ENCODE data around the gene CACNA1D. TPM values are rescaled to one million over a fixed set of nuclear protein-coding genes. Genes with fewer than 3 reads are reported as not detected.
A peak's percentile ranks its signal among the peaks of the same experiment; 100 is the strongest.

CACNA1D gene
- total and polyA plus RNA-seq, 5 donors from 2014 or later: 0.03 to 0.44 TPM; not detected in 3

DNA sequence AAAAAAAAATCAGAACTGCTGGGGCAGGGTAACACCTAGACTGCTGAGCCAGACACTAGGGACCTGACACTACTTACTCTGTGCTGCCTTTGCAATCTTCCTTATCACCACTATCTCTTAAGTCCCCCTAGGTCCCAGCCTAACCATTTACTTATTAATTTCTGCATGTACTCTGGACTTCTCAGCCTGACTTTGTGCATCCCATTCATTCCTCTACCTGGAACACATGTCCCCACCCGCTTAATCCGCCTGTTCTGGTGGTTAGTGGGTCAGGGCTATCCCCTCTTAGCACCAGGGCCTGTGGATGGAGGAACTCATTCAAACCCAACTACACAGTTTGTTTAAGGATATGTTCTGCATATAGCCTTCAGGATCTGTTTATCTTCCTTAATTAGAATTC is 5.0 kb upstream of the CACNA1D start:
- Histone ChIP-seq H3K4me3 (ENCODE audit: low read depth, low read length) (no peak overlapping the region), H3K9me3 (ENCODE audit: control insufficient read depth in 2 of 2, low read length in 2 of 2) (no peaks in the 10 kb centered on the region), H3K4me1 (ENCODE audit: control insufficient read depth, insufficient read depth, low read length, poor library complexity, severe bottlenecking) (peaks cover 3% of the 10 kb centered on the region), H3K27me3 (ENCODE audit: control insufficient read depth, insufficient read depth, low read length) (peaks cover 10% of the 10 kb centered on the region), H3K27ac (ENCODE audit: insufficient read depth, low read length, poor library complexity, severe bottlenecking) (no peak overlapping the region), H3K36me3 (ENCODE audit: control insufficient read depth, insufficient read depth, low read length) (no peaks in the 10 kb centered on the region)
- Mint-ChIP-seq H3K27ac (peak overlapping the region in 1 of 3 donors; percentile 44), H3K9me3 (no peaks in the 10 kb centered on the region), H3K36me3 (no peaks in the 10 kb centered on the region), H3K27me3 (peaks cover 63% of the 10 kb centered on the region), H3K4me1 (peaks cover 0 to 10% (median 2%) of the 10 kb centered on the region in 4 donors), H3K4me3 (peak overlapping the region in 1 of 4 donors; percentile 1)
- ATAC-seq (ENCODE audit: low read depth in 2 of 2) (no peak), DNase-seq (no peak)

GRCh38 chr3:53489787-53490458 is 4.5 kb upstream of the CACNA1D start:
- no peak for DNase-seq
- Mint-ChIP-seq H3K27me3 (peaks cover 58% of the 10 kb centered on the region), H3K27ac (peak overlapping the region in 1 of 3 donors; percentile 44)

GRCh38 chr3:53490459-53490968 is 3.9 kb upstream of the CACNA1D start:
- peaks cover 0 to 10% (median 4%) of the 10 kb centered on the region in 4 donors for H3K4me1 Mint-ChIP-seq
- Histone ChIP-seq H3K9me3 (ENCODE audit: control insufficient read depth in 2 of 2, low read length in 2 of 2) (no peaks in the 10 kb centered on the region), H3K36me3 (ENCODE audit: control insufficient read depth, insufficient read depth, low read length) (no peaks in the 10 kb centered on the region), H3K27me3 (ENCODE audit: control insufficient read depth, insufficient read depth, low read length) (peaks cover 10% of the 10 kb centered on the region), H3K27ac (ENCODE audit: insufficient read depth, low read length, poor library complexity, severe bottlenecking) (no peak overlapping the region), H3K4me3 (ENCODE audit: low read depth, low read length) (no peak overlapping the region), H3K4me1 (ENCODE audit: control insufficient read depth, insufficient read depth, low read length, poor library complexity, severe bottlenecking) (peaks cover 3% of the 10 kb centered on the region)
- no peak for DNase-seq
- H3K4me3 Mint-ChIP-seq: no peak overlapping the region
- no peak overlapping the region for H3K27ac Mint-ChIP-seq
- H3K27me3 Mint-ChIP-seq: peaks cover 52% of the 10 kb centered on the region
- no peak for ATAC-seq (ENCODE audit: low read depth in 2 of 2)
- no peaks in the 10 kb centered on the region for H3K36me3 Mint-ChIP-seq
- H3K9me3 Mint-ChIP-seq: no peaks in the 10 kb centered on the region

More at GRCh38 chr3:53489787-53490458, 4.5 kb upstream of the CACNA1D start:
- H3K9me3 Mint-ChIP-seq: no peaks in the 10 kb centered on the region
- H3K27ac ChIP-seq (ENCODE audit: insufficient read depth, low read length, poor library complexity, severe bottlenecking): no peak overlapping the region
- peaks cover 0 to 10% (median 2%) of the 10 kb centered on the region in 4 donors for H3K4me1 Mint-ChIP-seq
- no peak for ATAC-seq (ENCODE audit: low read depth in 2 of 2)
- H3K4me3 ChIP-seq (ENCODE audit: low read depth, low read length): no peak overlapping the region
- H3K27me3 ChIP-seq (ENCODE audit: control insufficient read depth, insufficient read depth, low read length): peaks cover 10% of the 10 kb centered on the region
- no peaks in the 10 kb centered on the region for H3K36me3 ChIP-seq (ENCODE audit: control insufficient read depth, insufficient read depth, low read length)
- H3K9me3 ChIP-seq (ENCODE audit: control insufficient read depth in 2 of 2, low read length in 2 of 2): no peaks in the 10 kb centered on the region
- H3K4me1 ChIP-seq (ENCODE audit: control insufficient read depth, insufficient read depth, low read length, poor library complexity, severe bottlenecking): peaks cover 3% of the 10 kb centered on the region
- H3K36me3 Mint-ChIP-seq: no peaks in the 10 kb centered on the region
- peak overlapping the region in 1 of 4 donors; percentile 1 for H3K4me3 Mint-ChIP-seq

DNA sequence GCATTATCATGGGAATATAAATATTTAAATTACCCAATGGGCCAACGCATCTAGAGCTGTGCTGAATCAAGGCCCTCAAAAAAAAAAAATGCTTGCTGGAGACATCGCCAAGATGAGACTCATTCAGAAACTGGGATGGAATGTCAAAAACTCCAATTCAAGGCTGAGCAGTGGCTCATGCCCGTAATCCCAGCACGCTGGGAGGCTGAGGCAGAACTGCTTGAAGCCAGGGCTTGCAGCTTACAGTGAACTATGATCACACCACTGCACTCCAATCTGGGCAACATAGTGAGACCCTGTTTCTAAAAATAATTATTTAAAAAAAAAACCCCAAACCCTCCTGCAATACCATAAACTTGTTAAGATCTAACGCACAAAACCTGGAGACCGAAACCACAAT is 3.1 kb upstream of the CACNA1D start:
- no peaks in the 10 kb centered on the region for H3K36me3 ChIP-seq (ENCODE audit: control insufficient read depth, insufficient read depth, low read length)
- no peak overlapping the region for H3K4me3 ChIP-seq (ENCODE audit: low read depth, low read length)
- no peak overlapping the region for H3K27ac Mint-ChIP-seq
- H3K27me3 ChIP-seq (ENCODE audit: control insufficient read depth, insufficient read depth, low read length): peaks cover 10% of the 10 kb centered on the region
- peaks cover 52% of the 10 kb centered on the region for H3K27me3 Mint-ChIP-seq
- peaks cover 0 to 13% (median 3%) of the 10 kb centered on the region in 4 donors for H3K4me1 Mint-ChIP-seq
- DNase-seq: no peak
- no peak for ATAC-seq (ENCODE audit: low read depth in 2 of 2)
- no peaks in the 10 kb centered on the region for H3K36me3 Mint-ChIP-seq
- no peaks in the 10 kb centered on the region for H3K9me3 Mint-ChIP-seq
- no peak overlapping the region for H3K4me3 Mint-ChIP-seq
- peaks cover 3% of the 10 kb centered on the region for H3K4me1 ChIP-seq (ENCODE audit: control insufficient read depth, insufficient read depth, low read length, poor library complexity, severe bottlenecking)
- no peaks in the 10 kb centered on the region for H3K9me3 ChIP-seq (ENCODE audit: control insufficient read depth in 2 of 2, low read length in 2 of 2)
- H3K27ac ChIP-seq (ENCODE audit: insufficient read depth, low read length, poor library complexity, severe bottlenecking): no peak overlapping the region

- H3K4me1 Mint-ChIP-seq: peaks cover 0 to 16% (median 4%) of the 10 kb centered on the region in 4 donors
- peak overlapping the region in 3 of 4 donors; percentile 51 to 68 (median 54) for H3K4me3 Mint-ChIP-seq
- H3K27ac ChIP-seq (ENCODE audit: insufficient read depth, low read length, poor library complexity, severe bottlenecking): no peak overlapping the region
- peaks cover 73% of the 10 kb centered on the region for H3K27me3 Mint-ChIP-seq
- H3K4me3 ChIP-seq (ENCODE audit: low read depth, low read length): no peak overlapping the region
- H3K27me3 ChIP-seq (ENCODE audit: control insufficient read depth, insufficient read depth, low read length): peaks cover 27% of the 10 kb centered on the region
- H3K9me3 ChIP-seq (ENCODE audit: control insufficient read depth in 2 of 2, low read length in 2 of 2): no peaks in the 10 kb centered on the region
- H3K4me1 ChIP-seq (ENCODE audit: control insufficient read depth, insufficient read depth, low read length, poor library complexity, severe bottlenecking): peaks cover 3% of the 10 kb centered on the region
- ATAC-seq (ENCODE audit: low read depth in 2 of 2) (no peak), DNase-seq (no peak)
- H3K36me3 ChIP-seq (ENCODE audit: control insufficient read depth, insufficient read depth, low read length): no peaks in the 10 kb centered on the region
- no peaks in the 10 kb centered on the region for H3K9me3 Mint-ChIP-seq
- no peak overlapping the region for H3K27ac Mint-ChIP-seq
- H3K36me3 Mint-ChIP-seq: no peaks in the 10 kb centered on the region
Observed at GRCh38 chr3:53493595-53493962, 832 bp upstream of the CACNA1D start.

DNA sequence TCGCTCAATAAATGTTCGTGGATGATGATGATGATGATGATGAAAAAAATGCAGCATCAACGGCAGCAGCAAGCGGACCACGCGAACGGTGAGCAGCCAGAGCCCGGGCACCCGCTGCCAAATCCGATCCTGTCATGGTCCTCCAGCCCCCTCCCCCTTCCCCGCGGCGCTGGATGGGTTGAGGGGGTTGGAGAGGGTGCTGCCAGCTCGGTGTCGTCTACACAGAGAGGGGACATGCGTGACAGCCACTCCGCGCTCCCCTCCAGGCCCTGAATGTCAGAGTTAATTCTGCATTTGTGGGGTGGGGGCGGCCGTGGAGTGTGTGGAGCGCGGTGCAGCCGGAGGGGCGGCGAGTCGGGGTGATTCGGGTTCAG is 722 bp downstream of the CACNA1D start:
- no peaks in the 10 kb centered on the region for H3K36me3 Mint-ChIP-seq
- ATAC-seq (ENCODE audit: low read depth in 2 of 2) (no peak), DNase-seq (no peak)
- H3K27me3 Mint-ChIP-seq: peaks cover 69% of the 10 kb centered on the region
- H3K9me3 ChIP-seq (ENCODE audit: control insufficient read depth in 2 of 2, low read length in 2 of 2): no peaks in the 10 kb centered on the region
- H3K36me3 ChIP-seq (ENCODE audit: control insufficient read depth, insufficient read depth, low read length): no peaks in the 10 kb centered on the region
- H3K4me3 ChIP-seq (ENCODE audit: low read depth, low read length): no peak overlapping the region
- H3K9me3 Mint-ChIP-seq: no peaks in the 10 kb centered on the region
- H3K27ac Mint-ChIP-seq: no peak overlapping the region
- peaks cover 3% of the 10 kb centered on the region for H3K4me1 ChIP-seq (ENCODE audit: control insufficient read depth, insufficient read depth, low read length, poor library complexity, severe bottlenecking)
- H3K27me3 ChIP-seq (ENCODE audit: control insufficient read depth, insufficient read depth, low read length): peaks cover 28% of the 10 kb centered on the region
- H3K27ac ChIP-seq (ENCODE audit: insufficient read depth, low read length, poor library complexity, severe bottlenecking): no peak overlapping the region
- peak overlapping the region in 2 of 4 donors; percentile 22 to 53 for H3K4me3 Mint-ChIP-seq
- H3K4me1 Mint-ChIP-seq: peaks cover 0 to 16% (median 4%) of the 10 kb centered on the region in 4 donors

- no peak for ATAC-seq (ENCODE audit: low read depth in 2 of 2)
- Mint-ChIP-seq H3K27ac (no peak overlapping the region), H3K27me3 (peaks cover 73% of the 10 kb centered on the region), H3K4me3 (peak overlapping the region in 3 of 4 donors; percentile 7 to 64 (median 37)), H3K4me1 (peaks cover 0 to 16% (median 4%) of the 10 kb centered on the region in 4 donors), H3K9me3 (no peaks in the 10 kb centered on the region), H3K36me3 (no peaks in the 10 kb centered on the region)
- H3K27me3 ChIP-seq (ENCODE audit: control insufficient read depth, insufficient read depth, low read length): peaks cover 26% of the 10 kb centered on the region
- H3K4me3 ChIP-seq (ENCODE audit: low read depth, low read length): no peak overlapping the region
- H3K27ac ChIP-seq (ENCODE audit: insufficient read depth, low read length, poor library complexity, severe bottlenecking): no peak overlapping the region
- no peaks in the 10 kb centered on the region for H3K36me3 ChIP-seq (ENCODE audit: control insufficient read depth, insufficient read depth, low read length)
- H3K9me3 ChIP-seq (ENCODE audit: control insufficient read depth in 2 of 2, low read length in 2 of 2): no peaks in the 10 kb centered on the region
- no peak for DNase-seq
- peaks cover 3% of the 10 kb centered on the region for H3K4me1 ChIP-seq (ENCODE audit: control insufficient read depth, insufficient read depth, low read length, poor library complexity, severe bottlenecking)
Observed at GRCh38 chr3:53495520-53496391, 1.3 kb downstream of the CACNA1D start.
